Measurements from ENCODE around the gene GRAMD4.

Gene GRAMD4

DNA sequence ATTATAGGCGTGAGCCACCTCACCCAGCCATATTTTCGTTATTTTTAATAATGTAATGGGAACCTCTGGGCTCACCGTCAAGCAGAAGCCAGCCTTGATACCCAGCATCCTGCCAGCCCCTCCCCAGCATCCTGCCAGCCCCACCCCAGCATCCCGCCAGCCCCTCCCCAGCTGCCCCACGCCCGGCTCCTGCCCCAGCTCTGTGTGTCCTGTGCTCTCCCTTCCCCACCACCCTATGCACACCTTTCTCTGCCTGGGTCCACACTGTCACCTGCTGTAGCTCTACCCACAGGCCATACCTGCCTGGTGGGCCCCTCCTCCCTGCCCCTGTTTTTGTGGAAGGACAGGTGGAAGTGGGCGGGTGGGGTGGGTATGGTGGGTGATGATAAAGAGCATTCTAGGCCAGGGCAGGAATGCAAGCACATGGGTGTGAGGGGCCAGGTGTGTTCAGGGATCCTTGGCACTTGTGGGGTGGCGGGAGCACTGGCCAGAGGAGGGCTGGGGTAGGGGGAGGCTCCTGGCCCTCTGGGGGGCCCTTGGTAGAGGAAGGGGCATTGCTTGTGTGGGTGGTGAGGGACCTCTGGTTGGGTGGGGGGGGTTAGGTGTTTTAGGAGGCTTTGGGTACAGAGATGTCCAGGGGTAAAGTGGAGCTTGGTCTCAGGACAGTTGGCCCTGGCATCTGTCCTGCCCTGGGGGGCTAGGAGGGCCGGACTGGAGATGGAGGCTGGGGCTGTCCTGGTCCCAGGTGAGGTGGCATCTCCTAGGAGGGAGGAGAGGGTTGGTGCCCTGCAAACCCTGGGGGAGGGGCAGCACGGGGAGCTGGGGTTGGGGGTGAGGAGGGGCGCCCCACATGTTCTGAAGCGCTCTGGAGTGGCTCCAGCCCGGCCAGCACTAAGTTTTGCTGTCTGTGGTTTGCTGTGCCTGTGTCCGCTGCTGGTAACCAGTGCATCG lies 25.9 kb upstream of the GRAMD4 start:
- DNase-seq = no peak
- in situ Hi-C loops (cut with HindIII; ENCODE audit: low pct_ligation_motif_present, low pct_unique_long_range_greater_than_20kb, low sequenced_read_pairs) = no loop called here

DNA sequence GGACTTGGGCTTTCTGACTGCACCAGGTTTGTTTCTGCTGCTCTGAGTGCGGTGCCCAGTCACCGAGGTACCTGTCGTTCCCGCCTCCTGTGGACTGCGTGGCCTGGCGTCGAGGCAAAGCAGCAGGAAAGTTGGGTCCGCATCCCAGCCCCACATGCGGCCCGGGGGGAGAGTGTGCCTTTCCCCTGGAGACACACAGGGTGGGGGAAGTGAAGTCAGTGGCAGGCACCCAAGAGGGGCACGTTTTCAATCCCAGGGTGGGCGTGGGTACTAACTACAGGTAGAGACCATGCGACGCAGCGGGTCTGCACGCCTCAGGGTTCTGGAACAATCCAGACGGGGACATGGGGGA lies 25.3 kb upstream of the GRAMD4 start:
- in situ Hi-C loops (cut with HindIII; ENCODE audit: low pct_ligation_motif_present, low pct_unique_long_range_greater_than_20kb, low sequenced_read_pairs) = no loop called here

DNA sequence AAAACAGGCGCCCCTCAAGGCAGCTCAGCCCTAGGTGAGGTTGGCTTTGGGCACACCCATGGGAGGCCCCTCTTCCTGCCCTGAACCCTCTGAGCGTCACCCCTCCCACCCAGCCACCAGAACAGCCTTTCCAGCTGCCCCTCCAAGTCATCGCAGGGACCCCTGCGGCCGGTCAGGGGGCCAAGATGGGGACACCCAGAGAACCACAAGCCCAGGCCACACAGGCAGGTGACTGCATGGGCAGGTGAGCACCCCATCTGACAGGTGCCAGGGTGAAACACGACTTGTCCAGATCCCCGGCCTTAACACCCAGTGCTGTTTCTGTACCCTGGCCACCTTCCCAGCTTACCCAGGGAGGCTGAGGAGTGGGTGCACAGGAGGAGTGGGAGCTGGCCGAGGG lies 24.6 kb upstream of the GRAMD4 start:
- in situ Hi-C loops (cut with HindIII; ENCODE audit: low pct_ligation_motif_present, low pct_unique_long_range_greater_than_20kb, low sequenced_read_pairs) = no loop called here
- no peak for DNase-seq

More for the DNA sequence above, 25.3 kb upstream of the GRAMD4 start:
- DNase-seq = no peak

DNA sequence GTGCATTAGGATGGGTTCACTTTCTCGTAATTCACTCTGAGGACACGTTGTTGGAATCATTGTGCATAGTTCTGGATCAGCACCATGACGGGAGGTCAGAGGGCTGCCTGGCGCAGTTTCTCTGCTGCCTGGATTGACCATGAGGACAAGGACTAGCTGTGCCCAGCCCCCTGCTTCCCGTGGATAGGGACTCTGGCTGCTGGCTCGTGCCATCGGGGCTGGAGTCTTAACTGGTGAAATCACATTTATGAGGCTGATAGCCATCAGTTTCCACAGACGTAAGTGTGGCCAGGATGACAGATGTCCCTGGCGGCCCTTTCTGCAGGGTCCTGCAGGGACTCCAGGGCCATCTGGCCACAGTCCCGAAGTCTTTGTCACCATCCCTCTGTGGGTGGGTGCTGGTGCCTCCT lies 24.1 kb upstream of the GRAMD4 start:
- in situ Hi-C loops (cut with HindIII; ENCODE audit: low pct_ligation_motif_present, low pct_unique_long_range_greater_than_20kb, low sequenced_read_pairs) = no loop called here
- peak; percentile 78 for DNase-seq

DNA sequence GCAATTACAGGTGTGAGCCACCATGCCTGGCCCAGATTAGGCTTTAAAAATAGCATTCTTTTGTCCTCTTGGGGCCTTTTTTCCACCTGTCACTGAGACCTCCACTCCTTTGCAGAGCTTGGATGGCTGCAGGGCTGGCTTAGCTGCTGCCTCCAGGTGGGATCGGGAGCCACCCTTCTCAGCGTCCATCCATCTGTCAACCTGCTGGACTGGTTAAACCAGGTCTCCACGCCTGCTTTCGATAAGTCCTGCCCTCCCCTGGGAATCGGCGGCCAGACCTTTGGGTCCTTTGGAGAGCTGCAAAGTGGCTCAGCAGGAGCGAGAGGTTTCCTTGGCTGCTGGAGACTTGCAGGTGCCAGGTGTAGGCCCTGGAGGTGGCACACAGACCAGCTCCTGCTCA lies 23.4 kb upstream of the GRAMD4 start:
- in situ Hi-C loops (cut with HindIII; ENCODE audit: low pct_ligation_motif_present, low pct_unique_long_range_greater_than_20kb, low sequenced_read_pairs) = no loop called here

DNA sequence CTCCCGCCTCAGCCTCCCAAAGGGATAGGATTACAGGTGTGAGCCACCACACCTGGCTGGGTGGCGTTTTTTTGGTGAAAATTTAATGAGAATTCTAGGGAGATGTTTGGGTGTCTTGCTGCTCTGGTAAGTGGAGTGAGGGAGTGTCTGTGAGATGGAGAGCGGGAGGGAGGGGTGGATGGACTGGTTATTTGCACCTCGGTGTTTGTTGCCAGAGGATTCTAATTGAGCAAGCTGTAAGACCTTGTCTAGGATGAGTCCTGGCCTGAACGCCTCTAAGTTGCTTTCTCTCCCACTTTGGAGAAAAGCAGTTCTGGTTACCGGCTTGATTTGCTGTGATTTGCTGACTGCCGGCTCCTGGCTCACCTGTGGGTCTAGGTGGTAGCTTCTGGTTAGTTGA lies 22.0 kb upstream of the GRAMD4 start:
- in situ Hi-C loops (cut with HindIII; ENCODE audit: low pct_ligation_motif_present, low pct_unique_long_range_greater_than_20kb, low sequenced_read_pairs) = no loop called here
- no peak for DNase-seq

More for the DNA sequence above, 23.4 kb upstream of the GRAMD4 start:
- DNase-seq = no peak

DNA sequence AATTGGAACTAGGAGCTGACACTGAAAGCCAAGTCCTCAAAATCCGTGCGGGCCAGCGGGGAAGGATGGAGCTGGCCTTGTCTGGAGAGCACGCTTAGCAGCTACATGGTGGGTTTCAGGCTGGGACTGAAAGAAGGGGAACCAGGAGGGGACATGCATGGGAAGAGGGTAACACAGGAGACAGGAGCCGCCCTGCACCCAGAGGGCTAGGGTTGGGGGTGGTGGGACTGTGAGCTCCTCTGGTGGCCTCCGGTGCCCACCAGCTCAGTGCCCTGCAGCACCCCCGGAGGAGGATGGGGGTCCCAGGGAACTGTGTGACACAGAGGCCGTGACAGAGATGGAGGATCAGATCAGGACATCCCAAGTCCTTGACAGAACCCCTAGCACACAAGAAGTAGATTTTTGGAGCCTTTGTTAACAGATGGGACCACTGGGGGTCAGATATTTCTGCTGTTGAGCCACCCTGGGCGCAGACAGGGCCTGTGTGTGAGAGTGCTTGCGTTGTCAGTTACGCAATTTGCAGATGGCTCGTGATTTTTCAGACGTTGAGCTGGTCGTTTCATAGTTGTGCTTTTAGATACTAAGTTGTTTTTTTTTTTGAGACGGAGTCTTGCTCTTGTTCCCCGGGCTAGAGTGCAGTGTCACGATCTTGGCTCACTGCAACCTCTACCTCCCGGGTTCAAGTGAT lies 21.3 kb upstream of the GRAMD4 start:
- in situ Hi-C loops (cut with HindIII; ENCODE audit: low pct_ligation_motif_present, low pct_unique_long_range_greater_than_20kb, low sequenced_read_pairs) = no loop called here
- no peak for DNase-seq

DNA sequence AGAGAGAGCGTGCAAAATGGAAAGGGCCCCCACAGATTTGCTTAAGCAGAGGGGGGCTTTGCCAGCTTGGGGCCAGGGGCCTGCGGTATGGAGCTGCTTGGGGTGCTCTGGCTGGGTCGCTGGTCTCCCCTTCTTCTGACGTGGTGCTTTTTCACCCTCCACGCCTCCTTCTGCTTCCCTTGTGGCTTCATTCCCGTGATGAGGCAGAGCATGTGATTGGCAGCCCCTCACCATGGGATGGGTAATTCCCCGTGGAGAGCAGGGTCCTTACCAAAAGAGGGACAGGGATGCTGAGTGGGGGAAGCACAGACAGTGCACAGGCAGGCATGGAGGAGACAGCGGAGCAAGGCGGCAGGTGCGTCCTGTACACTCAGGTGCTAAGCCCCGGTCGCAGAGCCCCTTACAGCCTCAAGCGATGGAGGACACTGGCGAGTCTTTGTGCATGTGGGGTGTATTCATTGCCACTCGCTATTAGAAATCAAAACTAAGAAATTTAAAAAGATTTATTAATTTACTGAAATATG lies 19.9 kb upstream of the GRAMD4 start:
- no peak for DNase-seq
- in situ Hi-C loops (cut with HindIII; ENCODE audit: low pct_ligation_motif_present, low pct_unique_long_range_greater_than_20kb, low sequenced_read_pairs) = no loop called here

DNA sequence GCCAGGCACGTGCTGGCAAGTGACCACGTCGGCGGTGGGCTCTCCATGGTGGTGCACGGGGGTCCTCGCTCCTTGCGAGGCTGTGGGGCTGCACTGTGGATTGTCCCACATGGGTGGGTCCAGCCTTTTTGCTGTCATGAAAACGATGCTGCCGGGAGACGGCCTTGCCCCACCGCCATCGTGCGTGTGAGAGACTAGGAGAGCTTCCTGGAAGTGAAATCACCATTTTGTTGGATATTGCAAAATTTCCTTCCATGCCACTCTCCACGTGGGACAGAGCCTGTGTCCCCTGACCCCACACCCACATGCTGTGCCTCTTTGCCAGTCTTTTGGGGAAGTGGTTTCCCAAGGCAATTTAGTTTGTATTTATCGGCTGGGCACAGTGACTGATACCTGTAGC lies 18.2 kb upstream of the GRAMD4 start:
- DNase-seq = no peak

DNA sequence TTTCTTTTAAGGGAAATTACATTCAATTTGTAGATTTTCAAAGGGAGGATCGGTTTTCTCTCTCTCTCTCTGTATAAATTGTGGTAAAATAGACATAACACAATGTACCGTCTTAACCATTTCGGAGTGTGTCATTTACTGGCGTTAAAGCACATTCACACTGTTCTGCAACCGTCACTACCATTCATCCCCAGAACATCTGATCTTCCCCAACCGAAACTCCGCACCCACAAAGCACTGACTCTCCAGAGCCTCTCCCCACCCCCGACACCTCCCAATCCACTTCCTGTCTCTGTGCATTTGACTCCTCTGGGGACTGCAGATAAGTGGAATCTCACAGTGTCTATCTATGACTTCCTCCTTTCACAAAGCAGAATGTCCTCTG lies 15.9 kb upstream of the GRAMD4 start:
- DNase-seq = no peak
- in situ Hi-C loops (cut with HindIII; ENCODE audit: low pct_ligation_motif_present, low pct_unique_long_range_greater_than_20kb, low sequenced_read_pairs) = no loop called here

More for the DNA sequence above, 18.2 kb upstream of the GRAMD4 start:
- in situ Hi-C loops (cut with HindIII; ENCODE audit: low pct_ligation_motif_present, low pct_unique_long_range_greater_than_20kb, low sequenced_read_pairs) = no loop called here

DNA sequence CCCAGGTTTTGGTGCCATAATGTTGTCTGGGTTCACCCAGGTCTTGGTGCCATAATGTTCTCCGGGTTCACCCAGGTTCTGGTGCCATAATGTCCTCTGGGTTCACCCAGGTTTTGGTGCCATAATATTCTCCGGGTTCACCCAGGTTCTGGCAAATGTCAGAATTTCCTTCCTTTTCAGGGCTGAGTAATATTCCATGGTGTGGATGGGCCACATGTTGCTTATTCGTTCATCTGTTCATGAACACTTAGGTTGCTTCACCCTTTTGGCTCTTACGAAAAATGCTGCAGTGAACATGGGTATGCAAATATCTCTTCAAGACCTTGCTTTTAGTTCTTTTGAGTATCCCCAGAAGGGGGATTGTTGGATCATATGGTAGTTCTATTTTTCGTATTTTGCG lies 15.1 kb upstream of the GRAMD4 start:
- in situ Hi-C loops (cut with HindIII; ENCODE audit: low pct_ligation_motif_present, low pct_unique_long_range_greater_than_20kb, low sequenced_read_pairs) = no loop called here
- DNase-seq = no peak

DNA sequence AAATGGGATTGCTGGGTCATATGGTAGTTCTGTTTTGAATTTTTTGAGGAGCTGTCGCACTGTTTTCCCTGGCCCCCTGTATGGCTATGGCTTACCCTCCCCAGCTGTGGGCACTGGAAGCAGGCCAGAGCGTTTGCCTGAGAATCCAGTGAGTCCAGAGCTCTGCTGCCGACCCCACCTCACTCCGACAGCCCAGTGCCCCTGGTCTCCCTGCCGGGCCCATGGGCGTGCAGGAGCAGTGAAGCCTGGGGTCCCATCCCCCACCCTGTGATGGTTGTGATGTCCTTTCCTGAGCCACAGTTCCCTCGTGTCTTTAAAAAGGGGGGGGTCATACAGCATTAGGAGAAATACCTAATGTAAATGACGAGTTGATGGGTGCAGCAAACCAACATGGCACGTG lies 13.3 kb upstream of the GRAMD4 start:
- no peak for DNase-seq
- in situ Hi-C loops (cut with HindIII; ENCODE audit: low pct_ligation_motif_present, low pct_unique_long_range_greater_than_20kb, low sequenced_read_pairs) = no loop called here

DNA sequence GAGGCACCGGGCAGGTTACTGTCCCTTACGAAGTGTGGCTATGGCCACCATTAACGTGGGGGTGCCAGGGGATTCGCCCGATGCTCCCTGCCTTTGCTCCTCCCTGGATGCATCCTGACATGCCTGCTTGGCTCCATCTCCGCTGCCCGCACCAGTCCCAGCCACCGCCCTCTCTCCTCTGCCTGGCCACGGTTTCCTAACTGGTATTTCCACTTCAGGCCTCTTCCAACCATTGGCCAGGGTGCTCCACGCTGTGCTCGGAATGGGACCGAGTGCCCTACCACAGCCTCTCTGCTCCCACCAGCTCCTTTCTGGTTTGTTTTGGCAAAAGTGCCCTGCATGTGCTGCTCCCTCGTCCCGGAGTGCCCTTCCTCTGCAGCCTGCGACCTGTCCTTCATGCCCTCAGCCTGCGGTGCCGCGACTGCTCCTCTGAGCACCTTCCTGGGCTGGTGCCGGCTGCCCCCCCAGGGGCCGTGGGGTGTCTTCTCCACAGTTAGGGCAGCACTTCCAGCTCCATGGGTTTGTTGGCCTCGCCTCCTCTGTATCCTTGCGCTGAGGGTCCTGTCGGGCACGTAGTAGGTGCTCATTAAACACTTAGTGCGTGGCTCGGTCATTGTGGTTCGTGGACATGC lies 12.6 kb upstream of the GRAMD4 start:
- no peak for DNase-seq
- in situ Hi-C loops (cut with HindIII; ENCODE audit: low pct_ligation_motif_present, low pct_unique_long_range_greater_than_20kb, low sequenced_read_pairs) = no loop called here

DNA sequence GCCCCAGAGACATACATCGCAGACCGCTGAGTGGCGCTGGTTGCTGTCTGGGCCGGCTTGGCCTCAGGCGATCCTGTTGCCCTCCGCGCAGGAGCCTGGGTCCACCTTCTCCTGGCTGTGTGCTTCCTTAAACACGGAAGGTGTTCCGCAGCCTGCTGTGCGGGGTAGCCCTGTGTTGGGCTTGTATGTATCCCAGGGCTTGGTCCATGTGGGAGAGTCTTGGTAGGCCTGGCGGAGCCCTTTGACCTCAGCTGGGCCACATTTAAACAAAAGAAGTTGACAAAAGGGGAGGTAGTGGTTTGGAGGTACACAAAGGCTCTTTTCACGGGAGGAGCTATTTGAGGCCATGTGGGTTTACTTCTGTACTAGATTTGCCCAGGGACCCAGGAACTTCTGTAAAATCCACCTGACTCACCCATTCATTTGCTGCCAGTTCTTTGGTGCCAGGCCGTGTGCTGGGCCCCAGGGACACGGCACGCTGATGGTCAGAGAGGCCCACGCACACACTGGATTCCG lies 11.0 kb upstream of the GRAMD4 start:
- no peak for DNase-seq
- in situ Hi-C loops (cut with HindIII; ENCODE audit: low pct_ligation_motif_present, low pct_unique_long_range_greater_than_20kb, low sequenced_read_pairs) = no loop called here

DNA sequence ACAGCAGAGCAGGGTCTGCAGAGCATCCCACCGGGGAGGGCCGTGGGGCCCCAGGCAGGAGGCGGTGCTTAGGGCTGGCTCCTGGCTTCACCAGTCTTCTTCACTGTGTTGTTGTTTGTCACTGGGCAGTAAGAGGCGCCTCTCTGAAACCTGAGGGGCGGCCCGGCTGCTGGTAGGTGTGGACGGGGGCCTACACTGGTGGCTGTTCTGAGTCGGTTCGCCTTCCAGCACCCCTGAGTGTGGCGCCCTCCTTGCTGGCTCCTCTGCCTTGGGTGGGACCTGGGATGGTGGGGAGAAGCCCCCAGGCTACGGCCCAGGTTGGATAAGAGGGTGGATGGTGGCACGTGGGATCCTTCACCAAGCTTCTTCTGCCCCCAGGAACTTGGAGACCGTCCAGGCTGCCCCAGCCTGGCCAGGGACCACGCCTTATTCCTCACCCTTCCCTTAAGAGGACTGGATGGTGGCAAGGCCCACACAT lies 10.4 kb upstream of the GRAMD4 start:
- in situ Hi-C loops (cut with HindIII; ENCODE audit: low pct_ligation_motif_present, low pct_unique_long_range_greater_than_20kb, low sequenced_read_pairs) = no loop called here
- no peak for DNase-seq

DNA sequence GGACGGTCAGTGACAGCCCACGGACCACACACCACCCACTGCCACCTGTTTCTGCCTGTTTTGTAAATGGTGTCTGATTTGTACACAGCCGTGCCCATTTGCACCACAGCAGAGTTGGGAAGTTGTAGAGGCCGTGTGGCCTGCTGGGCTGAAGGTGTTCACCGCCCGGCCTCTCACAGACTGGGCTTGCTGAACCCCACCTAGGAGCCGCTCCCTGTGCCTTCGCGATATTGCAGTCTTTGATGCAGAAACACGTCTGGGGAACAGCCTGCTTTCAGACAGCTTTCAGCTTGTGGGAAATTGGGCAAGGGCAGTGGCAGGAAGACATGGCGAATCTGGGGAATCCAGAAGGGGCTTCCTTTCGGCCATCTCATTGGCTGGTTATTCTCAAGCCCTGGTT lies 9.8 kb upstream of the GRAMD4 start:
- no peak for DNase-seq

DNA sequence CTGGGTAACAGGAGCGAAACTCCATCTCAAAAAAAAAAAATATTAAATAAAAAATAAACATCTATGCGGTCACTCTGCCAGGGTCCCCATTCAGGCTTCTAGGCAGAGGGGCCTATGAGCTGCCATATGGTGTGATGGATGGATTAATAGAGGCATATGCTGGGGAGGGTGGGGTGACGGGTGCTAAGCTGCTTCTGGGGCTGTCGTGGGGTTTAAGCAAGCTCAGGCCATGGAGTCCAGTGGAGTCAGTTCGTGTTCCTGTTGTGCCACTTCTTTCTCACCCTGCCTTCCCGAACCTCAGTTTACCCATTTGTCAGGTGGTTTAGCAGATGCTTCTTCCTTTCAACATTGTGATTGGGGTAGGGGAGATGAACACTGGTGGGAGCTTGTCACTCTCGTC lies 9.0 kb upstream of the GRAMD4 start:
- in situ Hi-C loops (cut with HindIII; ENCODE audit: low pct_ligation_motif_present, low pct_unique_long_range_greater_than_20kb, low sequenced_read_pairs) = no loop called here
- DNase-seq = no peak

More for the DNA sequence above, 9.8 kb upstream of the GRAMD4 start:
- in situ Hi-C loops (cut with HindIII; ENCODE audit: low pct_ligation_motif_present, low pct_unique_long_range_greater_than_20kb, low sequenced_read_pairs) = no loop called here

DNA sequence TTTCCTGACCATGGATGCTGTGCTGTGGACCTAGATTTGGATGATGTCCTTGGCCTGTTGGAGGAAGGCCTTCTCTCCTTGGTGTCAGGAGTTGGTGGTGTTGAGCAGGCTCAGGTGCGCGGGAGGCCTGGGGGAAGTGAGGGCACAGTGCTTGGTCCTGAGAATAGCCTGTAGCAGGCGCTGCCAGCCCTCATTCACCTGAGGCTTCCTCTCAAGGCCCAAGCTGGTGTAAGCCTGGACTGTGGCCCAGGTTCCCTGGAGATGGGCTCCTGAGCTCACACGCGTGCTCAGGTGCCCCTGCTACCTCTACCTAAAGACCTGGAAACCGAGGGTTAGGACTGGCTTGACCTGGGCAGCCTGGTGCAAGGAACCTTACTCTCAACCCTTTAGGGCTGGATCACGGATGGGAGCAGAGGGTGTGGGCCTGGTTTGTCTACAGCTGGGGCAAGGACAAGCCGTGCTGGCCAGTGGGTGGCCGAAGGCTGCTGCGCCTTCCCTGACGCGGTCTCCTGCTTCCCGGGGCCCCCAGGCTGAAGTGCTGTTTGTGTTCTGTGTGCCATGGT lies 7.8 kb upstream of the GRAMD4 start:
- in situ Hi-C loops (cut with HindIII; ENCODE audit: low pct_ligation_motif_present, low pct_unique_long_range_greater_than_20kb, low sequenced_read_pairs) = no loop called here
- no peak for DNase-seq

Data from ACHN (cell line).